HG03097 (cell line): ENCODE results near the gene OVOL3.
A peak's percentile ranks its signal among the peaks of the same experiment; 100 is the strongest.

ENCODE experiments used
- ATAC-seq: cut with Tn5 transposase; IDR thresholded peaks from one replicate; pipeline ENCODE4 v1.9.1; 2021; ENCODE audit not compliant: unreplicated experiment, low FRiP score

OVOL3 gene

DNA sequence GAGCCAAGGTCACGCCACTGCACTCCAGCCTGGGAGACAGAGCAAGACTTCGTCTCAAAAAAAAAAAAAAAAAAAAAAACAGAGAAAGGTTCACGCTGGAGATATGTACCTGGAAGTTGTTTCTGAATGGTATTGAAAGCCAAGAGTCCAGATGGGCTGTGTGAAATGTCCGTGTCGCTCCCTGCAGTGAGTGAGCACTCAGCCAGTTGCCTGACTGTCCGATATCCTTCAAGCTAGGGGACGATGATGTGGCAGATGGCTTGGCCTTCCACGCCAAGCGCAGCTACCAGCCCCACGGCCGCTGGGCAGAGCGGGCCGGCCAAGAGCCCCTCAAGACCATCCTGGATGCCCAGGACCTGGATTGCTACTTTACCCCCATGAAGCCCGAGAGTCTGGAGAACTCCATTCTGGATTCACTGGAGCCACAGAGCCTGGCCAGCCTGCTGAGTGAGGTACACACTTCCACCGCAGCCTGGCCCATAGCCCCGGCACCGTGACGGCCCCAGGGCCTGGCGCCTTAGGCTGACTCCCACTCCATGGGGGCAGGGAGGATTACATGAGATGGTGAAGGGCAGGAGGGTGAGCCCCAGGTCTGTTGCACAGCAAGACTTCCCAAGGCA is 11.7 kb upstream of the OVOL3 start:
- ATAC-seq: no peak

DNA sequence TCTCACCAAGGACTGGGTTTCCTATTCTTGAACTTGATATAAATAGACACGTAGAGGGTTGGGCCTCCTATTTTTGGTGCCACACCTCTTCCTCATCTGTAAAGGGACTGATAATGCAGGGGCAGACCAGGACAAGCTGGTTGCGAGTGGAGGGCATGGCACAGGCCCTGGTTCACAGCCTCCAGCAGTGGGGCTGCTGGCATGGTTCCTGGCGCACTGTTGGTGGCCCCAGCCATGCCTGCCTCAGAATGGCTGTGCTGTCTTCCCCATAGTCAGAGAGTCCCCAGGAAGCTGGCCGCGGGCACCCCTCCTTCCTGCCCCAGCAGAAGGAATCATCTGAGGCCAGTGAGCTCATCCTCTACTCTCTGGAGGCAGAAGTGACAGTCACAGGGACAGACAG is 10.5 kb upstream of the OVOL3 start:
- ATAC-seq: no peak

DNA sequence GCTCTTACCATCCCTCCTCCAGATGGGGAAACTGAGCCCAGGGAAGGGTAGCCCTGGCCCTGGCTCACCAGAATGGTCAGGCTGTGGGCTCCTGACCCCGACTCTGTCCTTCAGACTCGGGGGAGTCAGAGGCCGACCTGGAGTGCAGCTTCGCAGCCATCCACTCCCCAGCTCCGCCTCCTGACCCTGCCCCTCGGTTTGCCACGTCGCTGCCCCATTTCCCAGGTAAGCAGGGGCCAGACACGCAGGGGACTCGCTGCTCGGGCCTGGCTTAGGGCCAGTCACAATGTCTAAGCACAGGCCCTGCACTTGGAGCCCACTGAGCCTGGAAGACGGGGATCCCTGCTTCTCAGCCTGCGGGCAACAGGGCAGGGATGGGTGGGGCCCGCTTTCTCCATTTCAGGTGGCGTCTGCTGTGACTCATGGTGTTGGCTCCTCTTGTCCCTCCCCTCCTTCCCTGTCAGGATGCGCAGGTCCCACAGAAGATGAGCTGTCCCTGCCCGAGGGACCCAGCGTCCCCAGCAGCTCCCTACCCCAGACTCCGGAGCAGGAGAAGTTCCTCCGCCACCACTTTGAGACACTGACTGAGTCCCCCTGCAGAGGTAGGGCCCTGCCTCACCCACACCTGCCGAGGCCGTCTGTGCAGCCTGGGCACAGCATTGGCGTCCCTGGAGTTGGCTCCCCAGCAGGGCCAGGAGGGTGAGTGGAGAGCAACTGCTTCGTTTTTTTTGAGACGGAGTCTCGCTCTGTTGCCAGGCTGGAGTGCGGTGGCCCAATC is 9.2 kb upstream of the OVOL3 start:
- no peak for ATAC-seq

DNA sequence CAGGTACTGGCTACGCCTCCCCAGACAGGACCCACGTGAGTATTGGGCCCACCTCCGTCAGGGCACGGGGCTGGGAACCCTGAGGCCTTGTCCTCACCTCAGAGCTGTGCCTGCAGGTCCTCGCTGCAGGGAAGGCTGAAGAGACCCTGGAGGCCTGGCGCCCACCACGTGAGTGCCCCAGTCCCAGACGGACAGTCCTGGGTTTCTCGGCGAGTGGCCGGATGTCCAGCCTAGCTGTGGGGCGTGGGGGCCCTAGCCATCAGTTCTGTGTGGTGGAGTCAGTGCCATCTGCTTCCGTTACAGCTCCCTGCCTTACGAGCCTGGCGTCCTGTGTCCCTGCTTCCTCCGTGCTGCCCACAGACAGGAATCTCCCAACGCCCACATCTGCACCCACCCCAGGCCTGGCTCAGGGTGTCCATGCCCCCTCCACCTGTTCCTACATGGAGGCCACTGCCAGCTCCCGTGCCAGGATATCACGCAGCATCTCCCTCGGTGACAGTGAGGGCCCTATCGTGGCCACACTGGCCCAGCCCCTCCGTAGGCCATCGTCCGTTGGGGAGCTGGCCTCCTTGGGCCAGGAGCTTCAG is 7.8 kb upstream of the OVOL3 start:
- ATAC-seq: no peak

DNA sequence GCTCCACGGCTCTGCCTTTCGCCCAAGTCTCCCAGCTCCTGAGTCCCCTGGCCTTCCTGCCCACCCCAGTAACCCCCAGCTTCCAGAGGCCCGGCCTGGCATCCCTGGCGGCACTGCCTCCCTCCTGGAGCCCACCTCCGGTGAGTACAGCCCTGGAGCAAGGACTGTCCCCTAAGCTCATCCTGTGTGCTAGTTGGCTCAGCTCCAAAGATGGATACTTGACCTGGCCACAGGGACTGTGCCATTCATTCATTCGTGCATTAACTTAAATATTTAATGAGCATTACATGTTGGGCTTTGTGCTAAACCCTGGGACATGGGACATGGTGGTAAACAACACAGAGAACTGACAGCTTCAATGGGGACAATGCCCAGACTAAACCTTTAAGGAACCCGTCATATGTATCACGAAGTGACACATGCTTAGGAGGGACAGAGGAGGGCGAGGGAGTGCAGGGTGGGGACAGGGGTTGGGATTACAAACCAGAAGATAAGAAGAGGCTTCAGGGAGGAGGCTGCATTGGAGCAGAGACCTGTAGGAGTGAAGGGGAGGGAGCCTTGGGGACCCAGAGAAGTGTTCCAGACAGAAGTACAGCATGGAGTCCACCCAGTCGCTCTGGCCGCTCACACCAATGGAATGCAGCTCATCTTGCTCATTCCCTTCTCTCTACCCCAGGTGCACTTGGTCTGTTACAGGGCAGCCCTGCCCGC is 6.9 kb upstream of the OVOL3 start:
- ATAC-seq: no peak

DNA sequence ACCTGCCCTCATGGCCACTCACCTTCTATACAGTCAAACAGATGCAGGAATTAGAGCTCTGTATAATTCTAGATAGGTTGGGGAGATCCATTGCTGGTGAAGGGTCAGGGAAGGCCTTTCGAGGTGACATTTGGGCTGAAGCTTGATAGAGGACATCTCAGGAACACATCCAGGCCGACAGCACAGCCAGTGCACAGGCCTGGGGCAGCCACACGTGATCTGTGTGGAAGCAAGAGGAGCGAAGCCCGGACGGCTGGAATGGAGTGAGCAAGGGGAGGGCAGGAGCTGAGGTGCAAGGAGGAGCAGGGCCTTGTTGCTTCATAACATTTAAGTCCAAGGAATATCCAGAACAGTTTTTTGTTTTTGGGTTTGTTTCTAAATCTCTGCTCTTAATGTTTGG is 4.5 kb upstream of the OVOL3 start:
- no peak for ATAC-seq

DNA sequence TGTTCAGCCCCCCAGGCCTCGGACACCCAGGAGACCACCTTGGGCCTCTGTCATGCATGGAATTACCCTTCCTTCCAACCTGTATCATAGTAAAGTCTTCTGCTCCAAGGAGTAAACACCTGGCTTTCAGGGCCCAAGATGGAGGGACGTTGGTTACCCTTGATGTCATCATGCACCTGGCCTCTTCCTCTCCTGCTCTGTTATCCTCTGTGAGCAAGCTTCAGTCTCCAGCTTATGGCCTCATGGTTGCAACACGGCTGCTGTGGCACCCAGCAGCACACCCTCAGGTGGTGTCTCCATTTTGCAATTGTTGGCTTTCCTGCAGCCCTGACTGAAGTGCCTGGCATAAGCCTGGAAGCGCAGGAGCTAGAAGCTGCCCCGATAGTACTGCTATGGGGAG is 4.0 kb upstream of the OVOL3 start:
- no peak for ATAC-seq

DNA sequence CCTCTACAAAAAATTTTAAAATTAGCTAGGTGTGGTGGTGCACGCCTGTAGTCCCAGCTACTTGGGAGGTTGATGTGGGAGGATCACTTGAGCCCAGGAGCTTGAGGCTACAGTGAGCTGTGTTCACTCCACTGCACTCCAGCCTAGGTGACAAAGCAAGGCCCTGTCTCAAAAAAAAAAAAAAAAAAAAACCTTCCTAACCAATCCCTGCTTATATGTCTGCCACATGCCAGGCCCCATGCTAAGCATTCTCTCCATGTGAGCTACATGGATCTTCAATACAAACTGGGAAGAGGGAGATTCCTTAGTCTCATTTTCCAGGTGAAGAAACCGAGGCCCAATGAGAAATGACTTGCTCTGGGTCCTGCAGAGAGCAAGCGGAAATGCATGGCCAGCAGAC is 2.3 kb upstream of the OVOL3 start:
- ATAC-seq: no peak

DNA sequence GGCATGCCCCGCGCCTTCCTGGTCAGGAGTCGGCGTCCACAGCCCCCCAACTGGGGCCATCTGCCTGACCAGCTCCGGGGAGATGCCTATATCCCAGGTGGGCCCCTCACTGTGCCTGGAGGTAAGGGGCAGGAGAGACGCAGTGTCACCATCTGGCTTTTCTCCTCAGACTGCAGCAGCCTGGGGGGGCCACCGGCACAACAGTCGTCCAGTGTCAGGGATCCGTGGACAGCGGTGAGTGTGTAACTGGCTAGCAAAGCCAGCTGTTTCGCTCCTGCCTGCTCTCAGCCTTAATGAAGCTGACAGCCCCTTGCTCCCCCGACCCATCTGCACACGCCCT is 227 bp downstream of the OVOL3 start:
- ATAC-seq: no peak

DNA sequence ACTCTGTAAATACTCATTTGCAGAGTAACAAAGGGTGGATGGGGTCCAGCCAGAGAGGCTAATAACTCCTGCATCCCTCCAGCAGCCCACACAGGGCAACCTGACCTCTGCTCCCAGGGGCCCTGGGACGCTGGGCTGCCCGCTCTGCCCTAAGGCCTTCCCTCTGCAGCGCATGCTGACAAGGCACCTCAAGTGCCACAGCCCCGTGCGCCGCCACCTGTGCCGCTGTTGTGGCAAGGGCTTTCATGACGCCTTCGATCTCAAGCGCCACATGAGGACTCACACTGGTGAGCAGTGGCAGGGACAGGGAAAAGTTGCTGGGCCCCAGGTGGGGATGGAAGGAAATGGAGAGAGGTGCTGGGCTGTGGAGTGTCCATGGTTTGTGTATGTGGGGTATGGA is 1.7 kb downstream of the OVOL3 start:
- ATAC-seq: no peak

DNA sequence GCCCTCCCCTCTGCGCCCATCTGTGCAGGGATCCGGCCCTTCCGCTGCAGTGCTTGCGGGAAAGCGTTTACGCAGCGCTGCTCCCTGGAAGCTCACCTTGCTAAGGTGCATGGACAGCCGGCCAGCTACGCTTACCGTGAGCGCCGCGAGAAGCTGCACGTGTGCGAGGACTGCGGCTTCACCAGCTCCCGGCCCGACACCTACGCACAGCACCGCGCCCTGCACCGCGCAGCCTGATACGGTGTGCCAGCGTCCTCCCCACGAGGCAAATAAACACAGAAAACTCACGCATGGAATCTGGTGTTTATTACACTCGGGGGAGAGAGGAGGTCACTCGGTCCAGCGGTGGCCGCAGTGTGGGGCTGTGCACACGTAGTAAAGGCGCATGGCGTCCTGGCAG is 2.5 kb downstream of the OVOL3 start:
- ATAC-seq: no peak

DNA sequence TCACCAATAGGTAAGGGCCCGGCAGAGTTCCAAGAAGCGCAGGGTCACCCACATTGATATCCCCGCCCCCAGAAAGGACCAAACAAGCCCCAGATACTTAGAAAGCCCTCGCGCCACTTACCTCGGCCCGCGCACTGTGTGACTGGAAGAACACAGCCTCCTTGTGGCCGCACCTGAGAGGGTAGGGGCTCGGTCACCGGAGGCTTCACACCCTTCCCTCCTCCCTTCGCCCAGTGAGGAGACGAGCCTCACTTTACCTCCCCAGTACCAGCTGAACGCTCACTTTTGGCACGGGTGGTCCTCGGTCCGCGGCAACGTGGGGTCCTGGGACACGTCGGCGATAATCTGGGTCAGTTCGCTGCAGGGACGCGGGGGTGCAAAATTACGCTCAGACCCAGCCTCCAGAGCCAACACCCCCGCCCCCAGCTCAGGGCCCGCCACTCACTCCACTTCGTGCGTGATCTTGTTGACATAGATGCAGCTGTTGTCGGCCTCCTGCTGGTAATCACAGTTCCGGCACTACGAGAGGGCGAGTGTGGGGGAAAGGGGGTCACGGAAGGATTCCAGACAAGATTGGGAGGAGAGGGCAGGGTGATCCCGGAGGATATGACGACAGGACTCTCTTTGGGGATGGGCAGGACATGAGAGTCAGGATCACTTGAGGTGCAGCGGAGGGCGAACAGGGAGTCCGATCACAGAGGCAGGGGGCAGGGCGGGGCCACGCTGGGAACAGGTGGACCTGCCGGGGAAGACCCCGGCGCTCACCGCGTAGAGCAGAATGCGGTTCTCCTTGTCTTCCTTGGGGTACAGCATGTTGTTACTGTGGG is 3.2 kb downstream of the OVOL3 start:
- no peak for ATAC-seq

DNA sequence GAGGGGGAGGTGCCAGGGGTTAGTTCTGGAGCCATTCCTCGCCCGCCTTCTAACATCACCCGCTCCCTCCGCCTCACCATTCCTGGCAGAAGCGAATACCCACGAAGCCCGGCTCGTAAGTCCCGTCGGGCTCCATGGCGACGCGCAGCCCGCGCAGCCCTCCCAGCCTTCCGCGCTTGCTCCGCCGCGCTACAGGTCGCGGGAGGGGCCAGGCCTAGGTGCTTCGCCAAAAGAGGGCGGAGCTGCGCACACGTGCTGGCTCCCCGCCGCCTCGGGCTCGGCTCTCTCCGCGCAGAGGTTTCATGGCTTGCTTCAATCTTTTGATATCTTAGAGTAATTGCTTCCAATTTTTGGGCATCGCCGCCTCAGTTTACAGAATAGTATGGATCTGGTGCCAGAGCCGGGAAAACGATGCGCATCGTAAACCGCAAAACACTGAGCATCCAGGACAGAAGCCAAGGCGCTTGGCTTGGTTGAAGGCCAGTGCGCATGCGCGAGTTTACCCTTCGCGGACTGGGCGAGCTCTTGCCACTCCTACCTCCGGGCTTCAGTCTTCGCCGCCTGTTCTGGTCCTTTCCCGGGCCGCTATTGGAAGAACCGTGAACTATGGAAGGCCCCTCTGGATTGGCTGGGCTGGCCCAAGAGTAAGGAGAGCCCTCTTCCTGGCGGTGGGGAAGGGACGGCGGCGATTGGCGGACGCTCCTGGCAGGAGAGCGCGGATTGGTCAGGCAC is 3.9 kb downstream of the OVOL3 start, which contains the start of gene POLR2I:
Gene POLR2I (minus strand): TSS at position 155 of the 732 bp plus-strand sequence. CDS start 19 bp downstream, at position 136.
- ATAC-seq: peak; percentile 70

DNA sequence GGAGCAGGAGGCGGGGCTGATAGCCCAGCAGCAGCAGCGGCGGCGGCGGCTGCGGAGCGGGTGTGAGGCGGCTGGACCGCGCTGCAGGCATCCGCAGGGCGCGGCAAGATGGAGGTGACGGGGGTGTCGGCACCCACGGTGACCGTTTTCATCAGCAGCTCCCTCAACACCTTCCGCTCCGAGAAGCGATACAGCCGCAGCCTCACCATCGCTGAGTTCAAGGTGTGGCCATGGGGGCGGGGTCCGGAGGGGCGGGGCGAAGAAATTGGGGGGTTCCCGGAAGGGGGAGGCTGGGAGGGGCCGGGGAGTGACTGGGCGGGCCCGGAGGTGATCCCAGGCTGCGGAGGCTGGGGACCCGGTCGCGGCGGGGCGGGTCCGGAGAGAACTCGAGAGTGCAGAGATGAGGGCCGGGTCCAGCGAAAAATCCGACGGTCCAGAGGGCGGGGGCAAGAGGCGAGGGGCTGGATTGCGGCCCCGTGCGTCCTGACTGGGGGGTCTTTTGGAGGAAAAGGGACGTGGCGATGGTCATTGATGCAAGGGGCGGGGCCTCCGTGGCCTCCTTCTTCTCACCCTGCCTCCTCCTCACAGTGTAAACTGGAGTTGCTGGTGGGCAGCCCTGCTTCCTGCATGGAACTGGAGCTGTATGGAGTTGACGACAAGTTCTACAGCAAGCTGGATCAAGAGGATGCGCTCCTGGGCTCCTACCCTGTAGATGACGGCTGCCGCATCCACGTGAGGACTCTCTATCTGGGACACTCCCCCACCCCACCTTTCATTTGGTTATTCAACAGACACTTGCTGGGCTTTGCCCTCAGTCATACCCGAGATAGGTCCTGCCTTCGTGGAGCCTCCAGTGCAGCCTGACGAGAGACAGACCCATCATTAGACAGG is 4.8 kb downstream of the OVOL3 start, which contains the start of gene TBCB:
Gene TBCB (plus strand): TSS at position 16 of the 891 bp plus-strand sequence. CDS start 93 bp downstream, at position 109.
- ATAC-seq: no peak

DNA sequence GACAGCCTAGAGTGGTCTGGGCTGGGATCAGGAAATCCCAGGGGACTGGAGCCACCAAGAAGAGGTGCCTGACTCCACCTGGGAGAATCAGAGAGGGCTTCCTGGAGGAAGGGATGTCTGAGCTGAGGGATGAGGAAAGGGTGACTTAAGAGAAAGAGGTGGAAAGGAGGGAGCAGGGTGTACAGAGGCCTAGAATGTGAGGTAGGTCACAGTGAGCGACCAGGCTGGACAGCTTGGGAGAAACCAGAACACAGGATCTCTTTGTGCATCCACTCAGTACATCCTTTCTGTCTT is 5.3 kb downstream of the OVOL3 start:
- no peak for ATAC-seq

DNA sequence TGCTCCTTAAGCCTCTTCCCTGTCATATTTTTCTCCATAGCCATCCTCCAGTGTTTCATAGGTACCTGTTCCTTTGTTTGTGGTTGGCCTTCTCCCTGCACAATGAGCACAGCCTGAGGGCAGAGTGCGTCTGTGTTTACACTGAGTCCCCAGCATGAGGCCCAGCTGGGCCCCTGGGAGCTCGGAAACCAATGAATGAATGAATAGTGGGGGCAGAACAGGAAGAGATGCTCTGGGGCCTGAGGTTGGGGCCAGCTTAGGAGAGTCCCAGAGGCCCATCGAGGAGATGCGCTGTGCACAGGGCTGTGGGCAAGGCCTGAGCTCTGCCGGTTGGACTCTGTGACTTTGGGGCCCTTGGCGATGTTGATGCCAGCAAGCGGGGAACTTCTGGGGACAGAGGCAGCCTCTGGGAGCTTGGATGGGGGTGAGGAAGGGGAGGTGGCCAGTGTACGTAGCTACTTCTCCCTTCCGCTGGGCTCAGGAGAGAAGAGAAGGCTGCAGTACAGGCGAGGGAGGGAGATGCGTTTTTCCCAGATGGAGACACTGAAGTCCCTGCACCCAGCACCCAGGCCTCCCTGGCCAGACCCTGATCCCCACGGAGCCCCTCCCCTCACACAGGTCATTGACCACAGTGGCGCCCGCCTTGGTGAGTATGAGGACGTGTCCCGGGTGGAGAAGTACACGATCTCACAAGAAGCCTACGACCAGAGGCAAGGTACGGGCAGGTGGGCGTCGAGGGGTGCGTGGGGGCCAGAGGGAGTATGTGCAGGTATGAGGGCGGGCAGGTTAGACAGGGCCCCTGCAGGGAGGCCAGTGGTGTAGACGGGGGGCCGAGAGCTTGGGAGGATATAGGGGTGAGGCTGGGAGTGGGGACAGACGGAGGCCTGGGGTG is 9.4 kb downstream of the OVOL3 start:
- no peak for ATAC-seq

DNA sequence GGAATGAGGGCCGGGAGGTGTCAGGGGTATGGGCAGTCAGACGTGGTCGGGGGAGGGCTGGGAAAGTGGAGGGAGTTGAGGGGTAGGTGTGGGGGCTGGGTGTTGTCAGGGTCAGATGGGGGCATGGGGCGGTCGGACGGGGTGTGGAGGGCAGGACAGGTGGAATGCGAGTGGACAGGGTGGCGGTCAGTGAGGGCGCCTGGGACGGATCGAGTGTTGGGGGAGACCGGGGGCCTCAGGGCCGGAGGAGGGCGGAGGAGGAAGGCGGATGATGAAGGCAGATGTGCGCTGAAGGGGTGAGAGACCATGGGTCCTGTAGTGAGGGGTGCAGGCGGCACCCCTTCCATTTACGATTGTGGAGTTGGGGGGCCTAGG is 10.0 kb downstream of the OVOL3 start:
- no peak for ATAC-seq

DNA sequence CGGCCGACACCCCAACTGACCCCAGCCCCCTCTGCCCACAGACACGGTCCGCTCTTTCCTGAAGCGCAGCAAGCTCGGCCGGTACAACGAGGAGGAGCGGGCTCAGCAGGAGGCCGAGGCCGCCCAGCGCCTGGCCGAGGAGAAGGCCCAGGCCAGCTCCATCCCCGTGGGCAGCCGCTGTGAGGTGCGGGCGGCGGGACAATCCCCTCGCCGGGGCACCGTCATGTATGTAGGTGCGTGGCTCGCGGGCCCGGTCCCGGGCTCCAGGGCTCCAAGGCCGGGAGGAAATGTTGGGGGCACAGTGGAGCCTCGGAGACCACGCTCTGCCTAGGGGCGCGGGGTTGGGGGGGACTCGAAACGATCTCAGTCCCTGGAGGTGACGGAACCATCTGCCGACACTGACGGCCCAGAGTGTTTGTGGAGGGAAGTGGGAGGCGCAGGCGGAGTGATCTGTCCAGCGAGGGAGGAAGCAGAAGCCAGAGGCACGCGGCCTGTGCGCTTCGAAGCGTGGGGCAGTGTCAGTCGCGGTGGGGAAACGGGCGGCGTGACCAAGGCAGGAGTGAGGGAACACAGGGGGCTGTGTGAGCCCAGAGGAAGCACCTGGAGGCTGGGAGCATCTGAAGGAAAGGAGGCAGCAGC is 10.7 kb downstream of the OVOL3 start:
- no peak for ATAC-seq
